Breast epithelium (tissue), 4 donors: Measurements from ENCODE around the gene DDX39A. TPM values are rescaled to one million over a fixed set of nuclear protein-coding genes. Genes with fewer than 3 reads are reported as not detected.
"Not testable (repeated sequence)": the region's sequence is repeated elsewhere in the genome, so short reads cannot be mapped to it uniquely, and the experiment has no call there.

Experiments
- DNase-seq, 2 donors: peaks; one replicate each; pipeline ENCODE4 v3.0.0-alpha.2; 2019; ENCODE audit warnings: low spot score in 2 of 2
- H3K27ac ChIP-seq, 2 donors: fragments of 200-600 bp; sonication (generic) in 1 of 2; one replicate each; pipeline ENCODE4 v1.5.1; 2016 to 2019; ENCODE audit warnings: mild to moderate bottlenecking in 1 of 2
- H3K27me3 ChIP-seq, 2 donors: fragments of 200-600 bp; sonication (generic) in 1 of 2; one replicate each; pipeline versions ENCODE4 v1.5.1 to v1.6.0; 2017 to 2019; ENCODE audit warnings: control low read depth in 1 of 2, mild to moderate bottlenecking in 1 of 2
- H3K36me3 ChIP-seq: fragments of 200-600 bp; one replicate; pipeline ENCODE4 v1.5.1; 2019
- H3K4me1 ChIP-seq, 2 donors: fragments of 200-600 bp; sonication (generic); one replicate each; pipeline ENCODE4 v1.5.1; 2016 to 2019; ENCODE audit warnings: control low read depth in 1 of 2
- H3K4me3 ChIP-seq, 3 donors: fragments of 200-600 bp; sonication (generic); 1 replicate in 2 of 3; 2 replicates in 1 of 3; pipeline ENCODE4 v1.5.1; 2016 to 2019; ENCODE audit warnings: mild to moderate bottlenecking in 3 of 3, moderate library complexity in 2 of 3
- H3K9me3 ChIP-seq, 2 donors: fragments of 200-600 bp; sonication (generic) in 1 of 2; one replicate each; pipeline ENCODE4 v1.5.1; 2016 to 2019; ENCODE audit warnings: control low read depth in 1 of 2
- POLR2A ChIP-seq: fragments of 450-650 bp; IDR thresholded peaks from one replicate; pipeline ENCODE4 v1.6.1; 2016; ENCODE audit warnings: antibody characterized with exemption, mild to moderate bottlenecking, moderate library complexity
- POLR2AphosphoS5 ChIP-seq, 3 donors: sonication (generic); formaldehyde crosslinking; IDR thresholded peaks; one replicate each; pipeline ENCODE4 v1.6.1; 2017; ENCODE audit warnings: antibody characterized with exemption in 3 of 3
- intact Hi-C: fragments of 100-400 bp; cut with DNase I; formaldehyde crosslinking; loops from one replicate; pipeline ENCODE4 v1.15.1; 2023; ENCODE audit warnings: low total_unique reads
- total RNA-seq, 3 donors: library from RNA; depleted of rRNA; stranded (reverse); fragments of >200 nt; gene quantifications; one replicate each; pipeline ENCODE4 v1.1.0, GENCODE V29; 2016
- TF ChIP-seq, protein P1 (sequence below), 3 donors: fragments of 450-650 bp; IDR thresholded peaks; one replicate each; pipeline ENCODE4 v1.5.1; 2016 to 2017; ENCODE audit warnings: antibody characterized with exemption in 3 of 3, mild to moderate bottlenecking in 3 of 3, moderate library complexity in 3 of 3

Gene DDX39A
- total RNA-seq, 3 donors from 2014 or later = 65.9 to 79.0 (median 75.5) TPM

DNA sequence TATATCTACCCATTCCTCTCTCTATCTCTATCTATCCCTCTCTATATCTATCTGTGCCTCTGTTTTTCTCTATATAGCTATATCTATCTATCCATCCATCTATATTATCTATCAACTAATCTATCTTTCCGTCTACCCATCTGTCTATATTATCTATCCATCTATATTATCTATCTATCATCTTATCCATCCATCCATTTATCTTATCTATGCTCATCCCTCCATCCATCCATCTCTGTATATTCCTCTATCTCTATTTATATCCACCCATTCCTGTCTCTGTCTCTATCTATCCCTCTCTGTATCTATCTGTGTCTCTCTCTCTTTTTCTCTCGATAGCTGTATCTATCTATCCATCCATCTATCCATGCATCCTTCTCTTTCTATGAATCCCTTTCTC lies 41.8 kb upstream of the DDX39A start:
- no peaks in the 10 kb centered on the region for H3K27me3 ChIP-seq
- no peak overlapping the region for H3K4me3 ChIP-seq
- no peaks in the 10 kb centered on the region for H3K9me3 ChIP-seq
- TF ChIP-seq, protein P1, sequence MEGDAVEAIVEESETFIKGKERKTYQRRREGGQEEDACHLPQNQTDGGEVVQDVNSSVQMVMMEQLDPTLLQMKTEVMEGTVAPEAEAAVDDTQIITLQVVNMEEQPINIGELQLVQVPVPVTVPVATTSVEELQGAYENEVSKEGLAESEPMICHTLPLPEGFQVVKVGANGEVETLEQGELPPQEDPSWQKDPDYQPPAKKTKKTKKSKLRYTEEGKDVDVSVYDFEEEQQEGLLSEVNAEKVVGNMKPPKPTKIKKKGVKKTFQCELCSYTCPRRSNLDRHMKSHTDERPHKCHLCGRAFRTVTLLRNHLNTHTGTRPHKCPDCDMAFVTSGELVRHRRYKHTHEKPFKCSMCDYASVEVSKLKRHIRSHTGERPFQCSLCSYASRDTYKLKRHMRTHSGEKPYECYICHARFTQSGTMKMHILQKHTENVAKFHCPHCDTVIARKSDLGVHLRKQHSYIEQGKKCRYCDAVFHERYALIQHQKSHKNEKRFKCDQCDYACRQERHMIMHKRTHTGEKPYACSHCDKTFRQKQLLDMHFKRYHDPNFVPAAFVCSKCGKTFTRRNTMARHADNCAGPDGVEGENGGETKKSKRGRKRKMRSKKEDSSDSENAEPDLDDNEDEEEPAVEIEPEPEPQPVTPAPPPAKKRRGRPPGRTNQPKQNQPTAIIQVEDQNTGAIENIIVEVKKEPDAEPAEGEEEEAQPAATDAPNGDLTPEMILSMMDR (IDR thresholded peaks at IDR 0.05) = no peak
- TF ChIP-seq POLR2AphosphoS5 (IDR thresholded peaks at IDR 0.05) (no peak), POLR2A (no peak)
- no peaks in the 10 kb centered on the region for H3K4me1 ChIP-seq
- no peaks in the 10 kb centered on the region for H3K36me3 ChIP-seq
- DNase-seq = no peak
- no peak overlapping the region for H3K27ac ChIP-seq
- intact Hi-C loops = no loop called here

DNA sequence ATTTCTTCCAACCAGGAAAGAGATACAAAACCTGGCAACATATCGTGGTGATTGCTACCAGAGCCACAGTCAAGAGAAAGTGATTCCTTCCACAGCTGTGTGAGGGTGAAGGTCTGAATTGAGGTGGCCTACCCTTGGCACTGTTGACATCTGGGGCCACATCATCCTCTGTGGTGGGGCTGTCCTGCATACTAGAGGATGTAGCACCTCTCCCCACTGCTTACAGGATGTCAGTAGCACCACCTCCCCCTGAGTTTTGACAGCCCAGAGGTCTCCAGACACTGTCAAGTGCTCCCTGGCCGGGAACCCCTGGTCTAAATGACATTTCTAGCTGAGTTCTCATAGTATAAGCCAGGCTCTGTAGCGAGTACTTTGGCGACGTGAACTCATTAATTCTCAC lies 40.6 kb upstream of the DDX39A start:
- Histone ChIP-seq H3K27ac (no peak overlapping the region), H3K4me3 (no peak overlapping the region), H3K4me1 (no peaks in the 10 kb centered on the region), H3K9me3 (no peaks in the 10 kb centered on the region), H3K27me3 (no peaks in the 10 kb centered on the region), H3K36me3 (no peaks in the 10 kb centered on the region)
- TF ChIP-seq POLR2AphosphoS5 (IDR thresholded peaks at IDR 0.05) (no peak), POLR2A (no peak)
- TF ChIP-seq, protein P1 (IDR thresholded peaks at IDR 0.05) = no peak
- intact Hi-C loops = no loop called here
- no peak for DNase-seq

DNA sequence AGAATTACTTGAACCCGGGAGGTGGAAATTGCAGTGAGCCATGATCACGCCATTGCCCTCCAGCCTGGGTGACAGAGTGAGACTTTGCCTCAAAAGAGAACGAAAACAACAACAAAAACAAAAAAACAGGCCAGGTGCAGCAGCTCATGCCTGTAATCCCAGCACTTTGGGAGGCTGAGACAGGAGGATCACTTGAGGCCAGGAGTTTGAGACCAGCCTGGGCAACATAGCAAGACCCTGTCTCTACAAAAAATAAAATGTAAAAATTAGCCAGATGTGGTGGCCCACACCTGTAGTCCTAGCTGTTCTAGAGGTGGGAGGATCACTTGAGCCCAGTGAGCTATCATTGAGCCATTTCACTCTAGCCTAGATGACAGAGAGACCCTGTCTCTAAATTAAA lies 33.2 kb upstream of the DDX39A start:
- intact Hi-C loops, H3K4me1 ChIP-seq, H3K36me3 ChIP-seq, H3K9me3 ChIP-seq, H3K27me3 ChIP-seq, DNase-seq, H3K4me3 ChIP-seq, H3K27ac ChIP-seq: not testable (repeated sequence)

DNA sequence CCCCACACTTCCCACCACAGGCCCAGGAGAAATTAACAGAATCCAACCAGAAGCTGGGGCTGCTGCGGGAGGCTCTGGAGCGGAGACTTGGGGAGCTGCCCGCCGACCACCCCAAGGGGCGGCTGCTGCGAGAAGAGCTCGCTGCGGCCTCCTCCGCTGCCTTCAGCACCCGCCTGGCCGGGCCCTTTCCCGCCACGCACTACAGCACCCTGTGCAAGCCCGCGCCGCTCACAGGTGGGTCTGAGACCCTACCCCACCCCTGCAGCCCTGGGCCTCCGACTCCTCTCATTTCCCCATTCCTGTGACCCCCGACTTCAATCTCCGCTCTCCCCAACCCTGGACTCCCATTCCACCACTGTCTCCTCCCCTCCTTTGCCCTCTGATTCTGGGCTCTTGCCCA lies 31.7 kb upstream of the DDX39A start:
- no peak overlapping the region for H3K4me3 ChIP-seq
- no peaks in the 10 kb centered on the region for H3K9me3 ChIP-seq
- no peak overlapping the region for H3K27ac ChIP-seq
- intact Hi-C loops = no loop called here
- no peaks in the 10 kb centered on the region for H3K4me1 ChIP-seq
- TF ChIP-seq, protein P1 (IDR thresholded peaks at IDR 0.05) = no peak
- TF ChIP-seq POLR2A = no peak
- no peaks in the 10 kb centered on the region for H3K27me3 ChIP-seq
- H3K36me3 ChIP-seq = no peaks in the 10 kb centered on the region
- DNase-seq = no peak

DNA sequence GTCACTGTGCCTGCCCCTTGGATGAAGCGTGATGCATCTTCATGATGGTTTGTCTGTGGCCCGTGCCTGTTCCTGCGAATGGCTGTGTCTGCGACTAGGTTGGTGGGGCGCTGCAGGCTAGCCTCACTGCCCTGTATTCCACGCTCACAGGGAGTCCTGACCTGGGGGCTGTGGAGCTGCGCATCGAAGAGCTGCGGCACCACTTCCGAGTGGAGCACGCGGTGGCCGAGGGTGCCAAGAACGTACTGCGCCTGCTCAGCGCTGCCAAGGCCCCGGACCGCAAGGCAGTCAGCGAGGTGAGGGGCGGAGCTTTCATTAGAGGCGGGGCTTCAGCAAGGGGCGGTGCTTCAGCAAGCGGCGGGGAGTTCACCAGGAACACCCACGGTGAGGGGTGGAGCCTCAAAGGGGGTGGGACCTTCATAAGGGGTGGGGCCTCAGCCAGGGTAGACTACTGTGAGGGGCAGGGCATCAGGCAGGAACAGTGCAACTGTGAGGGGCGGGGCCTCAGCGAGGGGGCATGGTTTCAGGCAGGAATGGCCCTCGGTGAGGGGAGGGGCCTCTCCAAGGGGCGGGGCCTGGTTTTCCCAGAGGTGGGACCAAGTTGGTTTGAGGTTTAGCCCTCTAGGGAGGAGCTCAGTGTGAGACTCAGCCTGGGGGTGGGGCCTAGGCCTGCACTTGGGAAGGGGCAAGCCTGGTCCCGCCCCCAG lies 31.2 kb upstream of the DDX39A start:
- no peaks in the 10 kb centered on the region for H3K36me3 ChIP-seq
- no peak for DNase-seq

DNA sequence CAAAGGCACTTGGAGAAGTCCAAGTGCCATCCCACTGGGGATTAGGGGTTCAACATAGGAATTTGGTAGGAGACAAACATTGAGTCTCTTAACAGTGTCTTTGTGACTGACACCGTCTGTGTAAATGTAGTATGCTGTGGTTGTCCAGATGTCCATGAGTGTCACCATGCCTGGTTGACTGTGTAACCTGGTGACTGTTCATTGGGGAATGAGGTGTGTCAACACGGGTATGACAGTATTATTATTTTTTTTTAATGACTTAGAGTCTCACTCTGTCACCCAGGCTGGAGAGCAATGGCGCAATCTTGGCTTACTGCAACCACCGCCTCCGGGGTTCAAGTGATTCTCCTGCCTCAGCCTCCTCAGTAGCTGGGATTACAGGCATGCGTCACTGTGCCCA lies 30.2 kb upstream of the DDX39A start:
- no peak overlapping the region for H3K4me3 ChIP-seq
- DNase-seq = no peak
- H3K9me3 ChIP-seq = no peaks in the 10 kb centered on the region
- TF ChIP-seq, protein P1 (IDR thresholded peaks at IDR 0.05) = no peak
- TF ChIP-seq POLR2A (no peak), POLR2AphosphoS5 (IDR thresholded peaks at IDR 0.05) (no peak)
- H3K4me1 ChIP-seq = no peaks in the 10 kb centered on the region
- H3K27ac ChIP-seq = no peak overlapping the region
- no peaks in the 10 kb centered on the region for H3K27me3 ChIP-seq
- intact Hi-C loops = no loop called here
- H3K36me3 ChIP-seq = peaks cover 4% of the 10 kb centered on the region

More for the DNA sequence above, 31.2 kb upstream of the DDX39A start:
- intact Hi-C loops = no loop called here
- TF ChIP-seq POLR2A = no peak
- no peaks in the 10 kb centered on the region for H3K4me1 ChIP-seq
- H3K27me3 ChIP-seq = no peaks in the 10 kb centered on the region
- H3K27ac ChIP-seq = no peak overlapping the region
- no peak overlapping the region for H3K4me3 ChIP-seq
- no peaks in the 10 kb centered on the region for H3K9me3 ChIP-seq
